NCI-H1105 (cell line): ENCODE data around the gene ZMYM2.
A peak's percentile ranks its signal among the peaks of the same experiment; 100 is the strongest.
"Not testable (repeated sequence)": the region's sequence is repeated elsewhere in the genome, so short reads cannot be mapped to it uniquely, and the experiment has no call there.

Experiments used
- DNase-seq: peaks from one replicate; lab custom pipeline; 2025; lab: John Stamatoyannopoulos, UW

ZMYM2 gene

DNA sequence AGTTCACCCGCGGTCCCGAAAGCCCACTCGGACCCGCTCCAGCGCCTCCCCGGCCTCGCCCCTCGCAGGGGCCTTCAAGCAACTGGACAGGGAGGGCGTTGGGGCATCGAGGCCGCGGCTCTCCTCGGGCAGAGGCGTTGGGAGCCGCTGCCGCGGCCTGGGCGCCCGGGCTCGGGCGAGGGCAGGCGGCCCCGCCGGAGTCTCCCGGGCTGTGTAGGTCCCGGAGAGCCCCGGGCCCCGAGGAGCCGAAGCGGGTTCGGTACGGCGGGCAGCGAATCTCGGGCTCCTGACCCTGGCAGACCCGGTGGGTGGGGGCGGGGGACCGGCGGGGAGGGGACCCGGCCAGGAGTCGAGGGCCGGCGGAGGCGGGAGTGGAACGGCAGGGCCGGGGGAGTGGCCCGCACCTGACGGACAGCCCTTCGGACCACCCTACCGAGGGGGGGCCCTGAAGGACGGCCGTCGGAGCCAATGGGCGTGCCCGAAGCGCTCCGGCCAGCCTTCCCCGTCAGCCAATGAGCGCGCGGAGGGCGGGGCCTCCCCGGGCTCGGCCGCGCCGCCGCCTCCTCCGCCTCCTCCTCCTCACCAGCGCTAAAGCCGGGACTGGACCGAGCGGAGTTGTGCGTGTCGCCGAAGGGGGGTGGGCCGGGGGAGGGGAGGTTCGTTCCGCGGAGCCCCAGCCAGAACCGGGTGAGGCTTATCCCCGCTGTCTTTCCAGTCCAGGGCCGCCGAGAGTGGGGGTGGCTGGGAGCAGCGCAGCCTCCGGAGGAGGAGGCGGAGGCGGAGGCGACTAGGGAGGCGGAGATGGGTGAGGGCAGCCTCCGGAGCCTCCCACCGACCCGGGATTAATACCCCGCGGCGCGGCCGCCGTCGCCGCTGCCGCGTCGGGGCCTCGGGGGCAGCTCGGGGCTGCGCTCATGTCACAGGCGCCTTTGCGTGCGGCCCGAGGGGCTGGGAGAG lies at the start of gene ZMYM2:
Gene ZMYM2 (plus strand): TSS at position 573 of the 957 bp plus-strand sequence. CDS start 34,346 bp downstream, outside the sequence.
- peak; percentile 80 for DNase-seq

DNA sequence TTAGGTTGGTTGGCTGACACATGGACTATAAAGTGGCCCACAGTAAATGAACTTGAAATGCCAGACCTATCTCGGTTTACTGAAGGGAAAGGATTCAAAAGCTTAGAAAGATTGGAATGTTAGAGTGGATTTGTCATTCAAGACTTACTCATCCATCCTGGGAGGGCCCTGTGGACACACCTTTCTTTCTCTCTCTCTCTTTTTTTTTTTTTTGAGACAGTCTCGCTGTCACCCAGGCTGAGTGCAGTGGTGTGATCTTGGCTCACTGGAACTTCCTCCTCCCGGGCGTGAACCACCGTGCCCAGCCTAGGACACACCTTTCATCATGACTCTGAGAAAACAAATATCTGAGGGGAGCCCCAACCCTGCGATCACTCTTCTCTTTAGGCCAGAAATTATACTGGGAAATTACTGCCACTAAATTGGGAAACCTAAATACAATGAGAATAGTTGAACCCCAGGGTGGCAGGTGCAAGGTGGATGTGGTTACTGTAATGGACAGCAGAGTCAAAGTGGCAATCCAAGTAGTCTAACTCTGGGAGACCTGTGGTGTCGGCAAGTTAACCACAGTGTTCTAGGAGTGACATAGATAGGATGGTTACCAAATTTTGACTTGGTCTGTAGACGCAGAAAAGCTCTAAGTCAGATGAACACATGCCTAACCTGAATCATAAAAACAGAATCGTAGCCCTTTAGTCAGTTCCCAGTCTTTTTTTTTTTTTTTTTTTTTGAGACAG lies 48.0 kb upstream of the ZMYM2 start:
- DNase-seq, result no peak

DNA sequence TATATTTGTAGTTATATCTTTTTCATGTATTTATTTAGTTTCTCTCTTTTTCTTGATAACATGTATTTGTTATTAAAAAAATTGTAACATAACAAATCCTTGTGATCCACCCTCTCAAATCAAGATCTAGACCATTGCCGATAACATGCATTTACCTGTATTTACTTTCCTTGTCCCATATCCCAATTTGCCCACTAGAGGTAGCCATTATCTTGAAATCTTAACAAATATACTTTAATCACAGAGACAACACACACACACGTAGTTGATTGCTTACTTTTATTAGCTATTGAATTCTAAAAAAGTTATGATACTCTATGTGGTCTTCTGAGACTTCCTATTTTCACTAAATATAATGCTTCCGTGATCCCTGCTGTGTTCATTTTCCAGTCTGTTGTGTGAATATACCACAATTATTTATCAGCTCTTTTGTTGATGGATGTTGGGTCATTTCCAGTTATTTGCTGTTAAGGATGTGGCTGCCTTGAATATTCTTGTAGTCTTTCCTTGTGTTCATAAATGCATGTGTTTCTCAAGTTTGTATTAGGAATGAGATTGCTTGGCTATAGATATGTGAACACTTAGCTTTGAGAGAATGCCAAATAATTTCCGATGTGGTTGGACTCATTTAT lies 31.3 kb upstream of the ZMYM2 start:
- no peak for DNase-seq

DNA sequence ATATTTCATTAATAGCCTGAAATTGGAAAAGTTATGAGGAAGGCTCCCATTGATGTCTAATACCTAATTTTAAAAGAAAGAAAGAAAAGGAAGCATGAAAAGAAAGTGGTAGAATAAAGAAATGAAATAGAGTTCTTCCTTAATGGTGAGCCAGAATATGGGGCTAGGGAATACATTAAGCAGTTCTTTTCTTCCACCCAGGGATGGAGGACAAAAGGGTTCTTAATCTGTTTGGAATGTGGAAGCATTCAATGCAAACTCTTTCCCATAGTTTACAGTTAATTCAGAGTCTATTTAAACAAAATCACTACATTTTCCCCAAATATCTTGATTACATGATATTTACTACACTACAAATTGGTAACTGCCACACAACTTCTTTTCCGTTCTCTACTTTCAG lies 18.4 kb upstream of the ZMYM2 start:
- no peak for DNase-seq

DNA sequence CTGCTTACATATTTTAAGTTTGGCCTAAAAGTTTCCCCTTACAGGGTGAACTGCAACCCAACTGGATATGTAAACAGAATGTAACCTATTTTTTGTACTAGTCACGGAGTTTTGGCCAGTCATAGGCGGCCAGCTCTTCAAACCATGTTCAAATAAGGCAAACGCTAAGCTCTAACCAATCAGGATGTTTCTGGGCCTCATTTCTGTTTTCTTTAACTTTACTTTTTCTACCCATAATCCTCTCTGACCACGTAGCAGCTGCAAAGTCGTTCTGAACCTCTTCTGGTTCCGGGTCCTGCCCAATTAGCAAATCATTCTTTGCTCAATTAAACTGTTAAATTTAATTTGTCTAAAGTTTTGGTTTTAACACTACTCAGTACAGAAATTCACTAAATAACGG lies 8.2 kb upstream of the ZMYM2 start:
- no peak for DNase-seq

DNA sequence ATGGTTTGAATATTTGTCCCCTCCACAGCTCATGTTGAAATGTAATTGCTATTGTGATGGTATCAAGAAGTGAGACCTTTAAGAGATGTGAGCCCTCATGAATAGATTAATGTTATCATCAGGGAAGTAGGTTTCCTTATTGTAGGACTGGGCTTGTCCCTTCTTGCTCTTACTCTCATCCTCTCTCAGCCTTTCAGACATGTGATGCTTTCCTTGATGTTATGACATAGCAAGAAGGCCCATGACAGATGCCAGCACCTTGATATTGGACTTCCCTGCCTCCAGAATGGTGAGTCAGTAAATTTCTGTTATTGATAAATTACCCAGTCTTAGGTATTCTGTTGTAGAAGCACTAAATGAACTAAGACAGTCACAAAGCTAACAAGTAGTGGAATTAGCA lies 5.7 kb upstream of the ZMYM2 start:
- no peak for DNase-seq

DNA sequence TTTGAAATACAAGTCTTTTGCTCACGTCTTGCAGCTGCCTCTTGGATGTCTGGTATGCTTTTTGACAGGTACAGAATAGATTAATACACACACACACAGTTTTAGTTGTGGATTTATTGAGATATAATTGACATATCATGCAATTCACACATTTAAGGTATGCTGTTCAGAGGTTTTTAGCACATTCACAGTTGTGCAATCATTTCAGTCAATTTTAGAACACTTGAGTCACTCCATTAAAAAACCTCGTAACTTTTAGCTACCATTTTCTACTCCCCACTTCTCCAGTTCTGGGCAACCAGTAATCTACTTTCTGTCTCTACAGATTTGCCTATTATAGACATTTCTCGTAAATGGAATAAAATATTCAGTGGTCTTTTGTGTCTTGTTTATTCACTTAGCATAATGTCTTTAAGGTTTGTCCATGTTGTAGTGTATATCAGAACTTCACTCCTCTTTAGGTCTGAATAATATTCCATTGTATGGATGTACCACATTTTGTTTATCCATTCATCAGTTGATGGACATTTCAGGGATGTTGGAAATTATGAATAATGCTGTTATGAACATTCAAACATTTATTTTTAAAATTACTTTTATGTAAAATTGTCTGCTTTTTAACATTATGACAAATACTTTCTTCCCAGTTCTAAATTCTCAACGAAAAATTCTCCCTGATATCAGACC lies 2.5 kb upstream of the ZMYM2 start:
- DNase-seq, result no peak

DNA sequence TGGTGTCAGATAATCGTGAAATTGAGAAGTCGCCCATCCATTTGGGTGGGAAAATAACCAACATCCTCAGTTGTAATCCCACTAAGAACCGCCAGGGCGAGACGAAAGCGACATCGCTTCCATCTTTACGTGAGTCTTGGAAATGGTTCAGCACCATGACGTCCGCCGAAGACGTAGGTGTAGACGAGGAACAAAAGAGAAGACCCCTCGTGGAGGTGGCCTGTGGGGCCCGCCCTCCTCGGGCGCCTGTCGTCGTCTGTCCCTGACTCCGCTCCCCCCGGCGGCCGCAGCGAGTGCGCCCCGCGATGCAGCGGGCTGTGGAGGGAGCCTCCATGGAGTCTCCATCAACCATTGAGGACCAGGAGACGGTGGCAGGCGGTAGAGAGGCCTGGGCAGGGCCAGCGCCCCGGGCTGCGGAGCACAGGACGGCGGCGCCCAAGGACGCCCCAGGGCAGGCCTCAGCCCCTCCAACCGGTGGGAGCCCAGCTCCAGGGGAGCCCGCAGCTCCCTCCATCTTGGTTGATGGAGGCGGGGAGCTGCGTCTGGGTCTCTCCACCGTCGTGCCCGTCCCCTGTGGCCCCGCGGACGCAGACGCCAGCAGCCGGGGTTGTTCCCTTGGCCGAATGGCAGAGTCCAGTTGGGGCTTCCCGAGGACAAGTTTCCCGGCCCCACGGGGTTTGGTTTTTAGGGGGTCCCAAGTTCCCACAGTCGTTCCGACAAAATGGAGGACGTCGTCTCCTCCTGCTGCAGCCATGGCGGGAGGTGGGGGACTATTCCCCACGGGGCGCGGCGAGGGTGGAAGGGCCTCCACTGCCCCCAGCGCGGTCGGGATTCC lies 990 bp upstream of the ZMYM2 start:
- peak; percentile 68 for DNase-seq

DNA sequence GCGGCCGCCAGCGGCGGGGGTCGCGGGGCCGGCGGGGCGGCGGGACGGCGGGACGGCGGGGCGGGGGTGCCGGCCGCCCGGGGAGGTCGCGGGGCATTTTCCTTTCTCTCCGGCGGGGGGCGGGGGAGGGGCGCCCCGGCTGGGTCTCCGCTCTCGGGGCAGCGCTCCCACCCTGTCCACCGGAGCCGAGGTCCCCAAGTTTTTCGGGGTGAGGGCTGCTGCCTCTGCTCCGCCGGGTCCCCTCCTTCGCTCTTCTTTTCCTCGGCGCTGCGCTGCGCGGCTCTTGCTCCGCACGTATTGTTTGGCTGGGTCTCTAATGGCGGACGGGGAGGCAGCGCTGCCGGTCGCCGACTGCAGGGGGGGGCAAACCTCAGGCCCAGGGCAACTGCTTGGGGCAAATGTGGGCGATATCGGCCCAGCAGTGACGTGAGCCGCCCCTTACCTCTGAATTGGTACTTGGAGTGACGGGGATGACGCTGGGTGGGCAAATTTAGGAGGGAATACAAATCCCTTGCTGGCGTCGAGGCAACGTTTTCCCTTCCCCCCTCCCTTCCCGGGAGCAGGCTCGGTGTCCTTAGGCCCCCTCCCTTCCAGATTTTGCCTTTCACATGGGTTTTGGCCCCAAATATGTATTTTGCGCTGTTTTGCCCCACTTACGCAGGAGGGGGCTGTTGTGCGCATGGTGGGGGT lies 759 bp downstream of the ZMYM2 start:
- no peak for DNase-seq

DNA sequence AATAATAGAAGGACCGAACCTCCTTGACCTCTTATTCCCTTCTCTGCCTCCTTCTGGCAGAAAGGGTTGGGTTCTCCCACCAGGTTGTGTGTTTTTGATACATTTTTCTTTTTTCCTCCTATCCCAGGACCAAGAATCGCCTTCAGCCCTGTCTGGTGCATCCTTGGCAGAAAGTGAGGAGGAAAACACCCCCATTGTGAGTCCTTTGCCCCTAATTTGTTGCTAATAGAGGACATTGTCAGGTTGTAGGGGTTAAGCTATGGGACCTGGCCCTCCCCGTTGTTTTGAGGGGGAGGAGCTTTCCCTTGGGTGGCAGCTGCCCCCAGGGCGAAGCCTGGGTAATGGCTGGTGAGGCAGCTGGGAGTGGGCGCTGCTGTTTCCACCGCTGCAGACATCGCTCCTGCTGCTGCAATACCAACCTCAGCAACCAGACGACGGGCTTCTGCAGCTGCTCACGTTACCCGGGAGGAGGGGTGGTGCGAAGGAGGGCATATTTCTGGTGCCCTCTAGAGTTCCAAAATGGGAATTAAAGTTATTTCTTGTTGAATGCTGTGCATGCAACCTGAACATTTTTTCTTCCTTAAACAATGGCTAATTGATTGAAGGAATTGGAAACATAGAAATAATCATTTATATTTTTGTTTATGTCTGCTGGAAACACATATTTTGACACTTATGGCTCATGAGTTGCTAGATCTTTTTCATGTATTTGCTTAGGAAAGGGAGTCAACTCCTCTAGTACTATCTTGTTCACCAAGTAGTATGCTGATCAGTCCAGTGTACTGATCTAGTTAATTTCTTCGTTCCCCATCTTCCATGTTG lies 1.5 kb downstream of the ZMYM2 start:
- peak; percentile 72 for DNase-seq

DNA sequence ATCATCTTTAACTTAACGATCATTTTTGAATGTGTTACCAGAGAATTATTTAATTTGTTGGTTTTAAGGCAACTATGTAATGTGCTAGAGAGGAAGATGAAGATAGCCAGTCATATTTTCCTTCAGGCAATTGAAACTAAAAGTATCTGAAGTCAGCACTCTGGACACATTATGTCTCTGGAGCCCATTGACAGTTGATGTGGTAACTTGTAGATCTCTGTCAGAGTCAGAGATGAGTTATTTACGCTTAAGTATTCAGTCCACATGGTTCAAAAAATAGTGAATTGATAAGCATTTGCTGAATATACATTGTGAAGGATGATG lies 2.1 kb downstream of the ZMYM2 start:
- no peak for DNase-seq

DNA sequence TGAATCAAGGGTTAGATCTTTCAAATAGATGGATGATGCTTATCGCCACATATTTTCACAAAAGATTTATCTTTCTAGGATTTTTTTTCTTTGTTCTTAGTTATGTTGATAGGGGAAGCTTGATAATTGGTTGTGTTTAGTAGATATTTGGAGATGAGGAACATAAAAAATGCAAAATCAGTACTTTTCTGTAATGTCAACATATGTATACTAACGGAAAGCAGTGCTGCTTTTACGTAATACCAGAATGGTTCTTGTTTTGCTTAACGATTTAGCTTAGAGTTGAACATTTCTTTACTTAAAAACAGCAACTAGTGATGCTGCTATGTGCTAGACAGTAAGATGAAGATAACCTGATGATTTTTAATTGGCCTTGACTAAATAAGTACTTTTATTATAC lies 3.0 kb downstream of the ZMYM2 start:
- no peak for DNase-seq

DNA sequence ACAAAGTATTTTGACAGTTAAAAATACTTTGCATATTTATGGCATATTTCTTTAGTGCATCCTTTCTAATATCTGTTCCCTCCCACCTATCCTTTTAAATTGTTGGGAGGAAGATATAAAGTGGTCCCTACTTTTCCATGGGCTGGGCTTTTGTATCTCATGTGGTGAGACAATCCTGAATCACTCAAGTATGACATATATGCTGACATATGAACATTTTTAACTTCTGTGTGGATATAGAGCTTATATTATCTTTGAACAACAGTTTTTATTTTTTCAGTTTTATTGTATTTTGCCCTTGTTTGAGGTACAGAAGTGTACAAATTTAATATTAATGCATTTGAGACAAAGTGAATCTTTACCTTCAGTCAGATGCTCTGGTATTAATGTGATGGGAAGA lies 3.4 kb downstream of the ZMYM2 start:
- no peak for DNase-seq

DNA sequence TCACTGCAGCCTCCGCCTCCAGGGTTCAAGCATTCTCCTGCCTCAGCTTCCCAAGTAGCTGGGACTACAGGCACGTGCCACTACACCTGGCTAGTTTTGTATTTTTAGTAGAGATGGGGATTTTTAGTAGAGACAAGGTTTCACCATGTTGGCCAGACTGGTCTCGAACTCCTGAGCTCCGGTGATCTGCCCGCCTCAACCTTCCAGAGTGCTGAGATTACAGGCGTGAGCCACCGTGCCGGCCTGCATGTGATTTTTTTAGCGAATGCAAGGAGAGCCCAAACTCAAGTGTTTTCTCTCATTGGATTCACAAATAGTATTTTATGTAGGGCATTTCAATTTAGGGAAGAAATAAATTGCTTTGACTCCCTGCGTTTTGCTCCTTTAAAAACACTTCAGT lies 4.4 kb downstream of the ZMYM2 start:
- DNase-seq, result no peak

DNA sequence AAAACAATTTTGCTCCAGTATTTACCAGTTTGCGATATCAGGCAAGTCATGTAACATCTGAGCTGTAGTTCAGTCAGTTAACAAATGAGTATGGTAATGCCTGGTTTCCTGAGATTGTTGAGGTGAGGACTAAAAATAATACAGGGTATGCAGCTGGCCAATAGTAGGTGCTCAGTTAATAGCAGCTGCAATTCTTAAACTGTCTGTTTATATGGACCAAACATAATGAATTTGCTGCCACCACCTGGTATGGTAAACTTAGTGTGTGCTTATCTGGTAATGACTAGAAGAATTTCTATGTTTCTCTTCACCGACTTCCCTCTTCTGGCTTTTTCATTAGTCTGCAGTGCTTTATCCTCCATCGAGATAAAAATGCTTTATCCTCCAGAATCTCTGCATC lies 9.1 kb downstream of the ZMYM2 start:
- DNase-seq, result no peak

DNA sequence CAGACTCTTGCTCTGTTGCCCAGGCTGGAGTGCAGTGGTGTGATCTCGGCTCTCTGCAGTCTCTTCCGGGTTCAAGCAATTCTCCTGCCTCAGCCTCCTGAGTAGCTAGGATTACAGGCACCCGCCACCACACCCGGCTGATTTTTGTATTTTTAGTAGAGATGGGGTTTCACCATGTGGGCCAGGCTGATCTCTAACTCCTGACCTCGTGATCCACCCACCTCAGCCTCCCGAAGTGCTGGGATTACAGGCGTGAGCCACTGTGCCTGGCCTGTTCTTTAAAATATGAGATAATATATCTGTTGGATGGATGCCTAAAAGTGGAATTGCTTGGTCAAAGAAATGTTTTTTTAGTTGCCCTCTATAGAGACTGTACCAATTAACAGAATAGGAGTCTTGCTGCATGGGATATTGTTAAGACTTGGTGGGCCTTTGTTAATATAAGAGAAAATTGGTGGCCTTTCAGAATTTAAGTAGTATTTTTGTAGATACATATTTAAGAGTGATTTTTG lies 16.0 kb downstream of the ZMYM2 start:
- DNase-seq, result not testable (repeated sequence)

DNA sequence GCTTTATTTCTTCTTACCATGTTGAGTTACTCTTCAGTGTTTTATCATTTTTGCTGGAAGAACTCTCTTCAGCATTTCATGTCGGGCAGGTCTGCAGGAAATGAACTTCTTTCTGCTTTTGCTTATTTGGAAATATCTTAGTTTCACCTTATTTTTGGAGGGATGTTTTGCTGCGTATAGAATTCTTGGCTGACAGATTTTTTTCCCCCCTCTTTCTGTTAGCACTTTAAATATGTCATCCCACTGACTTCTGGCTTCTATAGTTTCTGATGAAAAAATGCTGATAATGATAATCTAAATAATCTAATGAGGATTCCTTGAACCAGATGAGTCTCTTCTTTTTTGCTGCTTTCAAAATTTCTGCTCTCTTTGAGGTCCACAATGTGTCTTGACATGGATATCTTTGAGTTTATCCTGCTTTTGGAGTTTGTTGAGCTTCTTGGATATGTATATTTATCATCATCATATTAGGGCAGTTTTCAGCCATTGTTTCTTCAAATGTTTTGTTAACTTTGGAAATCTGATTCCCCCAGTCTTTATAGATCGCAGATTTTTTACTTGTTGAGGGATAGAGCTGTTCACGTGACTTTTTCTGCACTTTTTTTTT lies 20.4 kb downstream of the ZMYM2 start:
- no peak for DNase-seq

DNA sequence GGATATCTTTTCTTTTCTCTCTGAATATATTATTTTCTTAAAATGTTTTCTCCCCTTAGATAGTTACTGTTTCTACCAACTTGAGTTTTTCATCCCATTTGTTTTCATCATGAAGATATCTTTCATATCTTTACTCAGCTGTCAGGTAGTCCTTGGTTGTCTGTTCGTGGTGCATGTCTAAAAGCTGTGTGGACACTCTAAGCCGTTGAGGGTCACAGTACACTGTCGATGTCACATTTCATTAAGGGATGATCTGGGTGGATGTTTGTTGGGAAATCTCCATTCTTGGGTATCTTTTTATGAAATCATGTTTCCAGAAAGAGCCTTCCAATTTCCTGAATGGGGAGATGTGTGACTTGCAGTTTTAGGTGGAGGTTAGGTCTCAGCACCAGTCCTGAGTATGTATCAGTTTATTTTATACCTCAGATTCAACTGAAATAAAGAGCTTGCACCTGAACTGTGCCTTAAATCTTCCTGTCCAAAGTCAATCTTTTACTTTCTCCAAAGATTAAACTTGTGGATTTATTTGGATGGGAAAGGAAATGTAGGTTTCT lies 23.2 kb downstream of the ZMYM2 start:
- DNase-seq, result no peak
